Endothelial cell of umbilical vein (primary cell): ENCODE data around the gene DEFB131B. TPM values are rescaled to one million over a fixed set of nuclear protein-coding genes. Genes with fewer than 3 reads are reported as not detected.

Source experiments
- BruUV-seq: library from RNA; stranded (reverse); fragments of 400-500 nt; replicated peaks from 2 replicates; lab custom pipeline; 2021; lab: Mats Ljungman, UMichigan
- CTCF ChIA-PET: fragments of 300-600, 350-600 bp; sonication (Branson Sonifier 250); formaldehyde crosslinking; loops from one replicate; lab custom pipeline; 2021; ENCODE audit warnings: antibody characterized with exemption, inconsistent platforms; lab: Charles Lee
- POLR2A ChIA-PET: fragments of 300-600, 350-600 bp; sonication (Branson Sonifier 250); formaldehyde crosslinking; loops from one replicate; lab custom pipeline; 2021; ENCODE audit warnings: antibody characterized with exemption, inconsistent platforms; lab: Charles Lee
- DNase-seq: peaks from one replicate; pipeline ENCODE4 v3.0.0-alpha.2; 2011; ENCODE audit warnings: low read depth, low spot score
- FAIRE-seq: peaks from 2 replicates; lab custom pipeline; 2011; peaks lifted over from hg19 to GRCh38; lab: Jason Lieb, UNC
- H2AFZ ChIP-seq: 2 replicates; pipeline ENCODE4 v1.6.0; 2012; ENCODE audit warnings: low read depth, low read length, control low read depth, inconsistent platforms
- H3K27ac ChIP-seq: 2 replicates; pipeline ENCODE4 v1.5.1; 2011; ENCODE audit warnings: low read depth, mild to moderate bottlenecking, control low read depth, low read length, moderate library complexity; ENCODE audit not compliant: insufficient read depth
- H3K27me3 ChIP-seq, 2 experiments: 2 replicates each; pipeline versions ENCODE4 v1.6.0 to v1.6.1; 2011; ENCODE audit warnings: low read length in 2 of 2, mixed read lengths in 1 of 2; ENCODE audit not compliant: control insufficient read depth in 2 of 2, insufficient read depth in 2 of 2
- H3K36me3 ChIP-seq, 2 experiments: 2 replicates in 1 of 2; 3 replicates in 1 of 2; pipeline ENCODE4 v1.5.1; 2011; ENCODE audit warnings: low read length in 2 of 2, mild to moderate bottlenecking in 1 of 2, moderate library complexity in 1 of 2; ENCODE audit not compliant: control insufficient read depth in 2 of 2, insufficient read depth in 2 of 2; ENCODE audit errors: extremely low read depth in 1 of 2
- H3K4me1 ChIP-seq: 3 replicates; pipeline ENCODE4 v1.5.1; 2011; ENCODE audit warnings: mild to moderate bottlenecking, low read length; ENCODE audit not compliant: control insufficient read depth, insufficient read depth; ENCODE audit errors: extremely low read depth
- H3K4me2 ChIP-seq: 2 replicates; pipeline ENCODE4 v1.6.1; 2011; ENCODE audit warnings: low read length, control low read depth, mixed read lengths; ENCODE audit not compliant: insufficient read depth
- H3K4me3 ChIP-seq, 3 experiments: fragments of 200-600 bp in 1 of 3; sonication (generic), shearing (Covaris generic) in 1 of 3; replicated peaks in 1 of 3; 2 replicates each; pipeline ENCODE4 v1.5.1; 2011 to 2016; ENCODE audit warnings: control low read depth in 3 of 3, low read length in 3 of 3, mild to moderate bottlenecking in 2 of 3, inconsistent platforms in 1 of 3, low read depth in 1 of 3, moderate library complexity in 1 of 3; ENCODE audit not compliant: insufficient read depth in 1 of 3
- H3K79me2 ChIP-seq: 2 replicates; pipeline ENCODE4 v1.6.0; 2012; ENCODE audit warnings: low read length, inconsistent platforms; ENCODE audit not compliant: control insufficient read depth, insufficient read depth
- H3K9ac ChIP-seq: replicated peaks from 2 replicates; pipeline ENCODE3; 2011; ENCODE audit warnings: low read length, control low read depth; ENCODE audit not compliant: insufficient read depth; ENCODE audit errors: extremely low read depth
- H3K9me1 ChIP-seq: replicated peaks from 3 replicates; pipeline ENCODE4 v1.6.0; 2011; ENCODE audit warnings: mild to moderate bottlenecking, low read length; ENCODE audit not compliant: control insufficient read depth, insufficient read depth; ENCODE audit errors: extremely low read depth
- H3K9me3 ChIP-seq: replicated peaks from 2 replicates; pipeline ENCODE4 v1.5.1; 2012; ENCODE audit warnings: low read length, inconsistent platforms; ENCODE audit not compliant: control insufficient read depth, insufficient read depth
- H4K20me1 ChIP-seq: replicated peaks from 2 replicates; pipeline ENCODE3; 2011; ENCODE audit warnings: mild to moderate bottlenecking, low read length; ENCODE audit not compliant: control insufficient read depth, insufficient read depth; ENCODE audit errors: extremely low read depth
- EZH2 ChIP-seq: IDR thresholded peaks from 2 replicates; pipeline ENCODE4 v1.6.1; 2012; ENCODE audit warnings: borderline replicate concordance, low read depth, mild to moderate bottlenecking, moderate library complexity, low read length, inconsistent platforms; ENCODE audit not compliant: severe bottlenecking
- FOS ChIP-seq: IDR thresholded peaks from 2 replicates; pipeline ENCODE4 v1.6.1; 2011; ENCODE audit warnings: mild to moderate bottlenecking, low read length, moderate library complexity, borderline replicate concordance; ENCODE audit not compliant: insufficient read depth
- GATA2 ChIP-seq: IDR thresholded peaks from 2 replicates; pipeline ENCODE4 v1.7.0; 2011; ENCODE audit warnings: low read depth, mild to moderate bottlenecking, moderate library complexity, mixed read lengths, low read length; ENCODE audit not compliant: insufficient read length, insufficient read depth
- JUN ChIP-seq: IDR thresholded peaks from 2 replicates; pipeline ENCODE4 v1.6.1; 2011; ENCODE audit warnings: borderline replicate concordance, low read depth; ENCODE audit not compliant: insufficient read length, insufficient read depth
- MAX ChIP-seq: IDR thresholded peaks from 2 replicates; pipeline ENCODE4 v1.6.1; 2011; ENCODE audit not compliant: insufficient read depth, insufficient read length
- MYC ChIP-seq: IDR thresholded peaks from one replicate; pipeline ENCODE4 v1.6.1; 2011; ENCODE audit warnings: mild to moderate bottlenecking, low read depth, low read length
- POLR2A ChIP-seq: IDR thresholded peaks from 2 replicates; pipeline ENCODE4 v1.6.1; 2012; ENCODE audit warnings: low read depth, mild to moderate bottlenecking, control low read depth, low read length
- POLR2AphosphoS5 ChIP-seq: IDR thresholded peaks from 2 replicates; pipeline ENCODE4 v1.6.1; 2012; ENCODE audit warnings: low read depth, mild to moderate bottlenecking, control low read depth, low read length, moderate library complexity; ENCODE audit not compliant: insufficient read depth
- dilution Hi-C: fragments of 300-500 bp; cut with MboI; formaldehyde crosslinking; loops from one replicate; pipeline ENCODE4 v1.15.0; 2019; ENCODE audit warnings: low sequenced_read_pairs; ENCODE audit not compliant: extremely low pct_ligation_motif_present
- intact Hi-C: fragments of 100-400 bp; cut with micrococcal nuclease; formaldehyde crosslinking; loops from one replicate; pipeline ENCODE4 v1.10.0; 2022
- polyA plus RNA-seq, 4 experiments: library from polyadenylated mRNA; depleted of rRNA in 3 of 4; stranded (reverse) in 3 of 4; unstranded in 1 of 4; fragments of >200 nt; gene quantifications; 2 replicates each; pipeline versions ENCODE4 v1.2.1 to v1.2.3, GENCODE V29; 2011 to 2012; ENCODE audit warnings: missing spikeins in 1 of 4
- total RNA-seq: library from RNA; stranded (reverse); gene quantifications from 2 replicates; pipeline ENCODE4 v1.2.3, GENCODE V29; 2021
- TF ChIP-seq, protein P1 (sequence below), 2 donors: IDR thresholded peaks; 1 replicate in 1 of 2; 2 replicates in 1 of 2; pipeline ENCODE4 v1.5.1; 2011; ENCODE audit warnings: low read length in 2 of 2, mild to moderate bottlenecking in 2 of 2, moderate library complexity in 2 of 2, control low read depth in 1 of 2, inconsistent platforms in 1 of 2, low read depth in 1 of 2; ENCODE audit not compliant: insufficient read depth in 1 of 2; ENCODE audit errors: extremely low read depth in 1 of 2

The DEFB131B gene
- total and polyA plus RNA-seq, 2 donors (not counting 3 experiments of a cell fraction or from before 2014, with no cell fraction given) = not detected

DNA sequence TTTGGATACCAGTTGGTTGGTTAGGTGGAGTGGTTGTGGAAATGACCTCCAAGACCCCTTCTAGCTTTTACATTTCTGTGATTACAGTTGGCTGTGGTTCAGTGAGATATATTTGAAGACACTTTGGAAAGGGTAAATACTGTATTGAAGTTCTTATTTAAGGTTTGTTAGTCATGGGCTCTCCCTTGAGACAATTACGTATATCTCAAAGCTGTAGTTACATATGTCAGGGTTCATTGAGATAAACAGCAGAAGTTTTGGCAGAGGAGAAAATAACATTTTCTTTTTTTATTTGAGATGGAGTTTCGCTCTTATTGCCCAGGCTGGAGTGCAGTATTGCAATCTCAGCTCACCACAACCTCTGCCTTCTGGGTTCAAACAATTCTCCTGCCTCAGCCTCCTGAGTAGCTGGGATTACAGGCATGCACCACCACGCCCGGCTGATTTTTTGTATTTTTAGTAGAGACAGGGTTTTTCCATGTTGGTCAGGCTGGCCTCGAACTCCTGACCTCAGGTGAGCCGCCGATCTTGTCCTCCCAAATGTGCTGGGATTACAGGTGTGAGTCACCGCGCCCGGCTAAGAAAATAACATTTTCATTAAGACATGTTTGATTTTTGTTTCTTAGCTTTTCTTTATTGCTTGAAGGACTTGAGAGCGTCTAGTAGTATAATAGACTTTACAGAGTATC, 52.4 kb downstream of the DEFB131B start:
- ChIA-PET POLR2A (no interaction called here), CTCF (interaction anchor here (4.2 kb wide), 1 partner anchor 13 kb away, joined by 20 read pairs; no protein-coding TSS in a partner anchor)
- no peaks in the 10 kb centered on the region for H3K9me1 ChIP-seq
- no peak for TF ChIP-seq GATA2
- H3K9me3 ChIP-seq = no peaks in the 10 kb centered on the region
- no TSS peak for BruUV-seq
- H2AFZ ChIP-seq = no peak overlapping the region
- H3K27me3 ChIP-seq = no peaks in the 10 kb centered on the region
- H3K4me3 ChIP-seq = peak overlapping the region in 2 of 3 experiments; percentile 78 to 95
- peak overlapping the region; percentile 75 for H3K4me2 ChIP-seq
- no peak overlapping the region for H3K27ac ChIP-seq
- H3K36me3 ChIP-seq = no peaks in the 10 kb centered on the region
- no peak for DNase-seq
- intact Hi-C loops = no loop called here
- H3K79me2 ChIP-seq = peaks cover 71% of the 10 kb centered on the region
- no peak for FAIRE-seq
- H3K9ac ChIP-seq = no peak overlapping the region
- dilution Hi-C loops = no loop called here
- no peaks in the 10 kb centered on the region for H4K20me1 ChIP-seq
- peaks cover 70% of the 10 kb centered on the region for H3K4me1 ChIP-seq

GRCh38 chr11:71931245-71931602, 53.0 kb downstream of the DEFB131B start:
- intact Hi-C loops = no loop called here
- H3K79me2 ChIP-seq = peaks cover 71% of the 10 kb centered on the region
- no peak overlapping the region for H3K9ac ChIP-seq

More at GRCh38 chr11:71931245-71931602, 53.0 kb downstream of the DEFB131B start:
- H3K4me3 ChIP-seq = peak overlapping the region in 2 of 3 experiments; percentile 26 to 95
- TF ChIP-seq MYC = no peak
- no peak for TF ChIP-seq GATA2
- no peak for TF ChIP-seq EZH2
- TF ChIP-seq POLR2AphosphoS5 = no peak
- no peak for TF ChIP-seq FOS
- no peak for TF ChIP-seq POLR2A
- no peak for TF ChIP-seq MAX
- TF ChIP-seq JUN = no peak
- TF ChIP-seq, protein P1, sequence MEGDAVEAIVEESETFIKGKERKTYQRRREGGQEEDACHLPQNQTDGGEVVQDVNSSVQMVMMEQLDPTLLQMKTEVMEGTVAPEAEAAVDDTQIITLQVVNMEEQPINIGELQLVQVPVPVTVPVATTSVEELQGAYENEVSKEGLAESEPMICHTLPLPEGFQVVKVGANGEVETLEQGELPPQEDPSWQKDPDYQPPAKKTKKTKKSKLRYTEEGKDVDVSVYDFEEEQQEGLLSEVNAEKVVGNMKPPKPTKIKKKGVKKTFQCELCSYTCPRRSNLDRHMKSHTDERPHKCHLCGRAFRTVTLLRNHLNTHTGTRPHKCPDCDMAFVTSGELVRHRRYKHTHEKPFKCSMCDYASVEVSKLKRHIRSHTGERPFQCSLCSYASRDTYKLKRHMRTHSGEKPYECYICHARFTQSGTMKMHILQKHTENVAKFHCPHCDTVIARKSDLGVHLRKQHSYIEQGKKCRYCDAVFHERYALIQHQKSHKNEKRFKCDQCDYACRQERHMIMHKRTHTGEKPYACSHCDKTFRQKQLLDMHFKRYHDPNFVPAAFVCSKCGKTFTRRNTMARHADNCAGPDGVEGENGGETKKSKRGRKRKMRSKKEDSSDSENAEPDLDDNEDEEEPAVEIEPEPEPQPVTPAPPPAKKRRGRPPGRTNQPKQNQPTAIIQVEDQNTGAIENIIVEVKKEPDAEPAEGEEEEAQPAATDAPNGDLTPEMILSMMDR (IDR thresholded peaks at IDR 0.05; ENCODE audit: extremely low read depth in 1 of 2, insufficient read depth in 1 of 2, low read depth in 1 of 2, low read length in 2 of 2) = no peak
- no peaks in the 10 kb centered on the region for H3K27me3 ChIP-seq
- no peak overlapping the region for H3K27ac ChIP-seq
- no peak for FAIRE-seq
- peaks cover 76% of the 10 kb centered on the region for H3K4me1 ChIP-seq
- H3K36me3 ChIP-seq = no peaks in the 10 kb centered on the region
- no peaks in the 10 kb centered on the region for H3K9me3 ChIP-seq
- H3K4me2 ChIP-seq = peak overlapping the region; percentile 75
- POLR2A ChIA-PET = interaction anchor here (1.4 kb wide), 1 partner anchor 13 kb away, joined by 3 read pairs; no protein-coding TSS in a partner anchor
- CTCF ChIA-PET = interaction anchor here (1.0 to 4.2 kb wide), 2 partner anchors 13 to 500 kb away, joined by 3 to 20 read pairs; no protein-coding TSS in a partner anchor
- dilution Hi-C loops = no loop called here
- no peak for DNase-seq
- H4K20me1 ChIP-seq = no peaks in the 10 kb centered on the region
- BruUV-seq = TSS peak; percentile 8
- H3K9me1 ChIP-seq = no peaks in the 10 kb centered on the region
- no peak overlapping the region for H2AFZ ChIP-seq
